Common myeloid progenitor, CD34-positive (primary cell): Measurements from ENCODE around the gene CDC42BPA.

ENCODE experiments used
- CTCF ChIA-PET: fragments of 350-600 bp; sonication (Branson Sonifier 250); formaldehyde crosslinking; loops from one replicate; lab custom pipeline; 2021; ENCODE audit warnings: antibody characterized with exemption; lab: Charles Lee
- POLR2A ChIA-PET: fragments of 350-600 bp; sonication (Branson Sonifier 250); formaldehyde crosslinking; loops from one replicate; lab custom pipeline; 2021; ENCODE audit warnings: antibody characterized with exemption; lab: Charles Lee
- DNase-seq, 3 donors: peaks; one replicate each; pipeline versions ENCODE4 v3.0.0 to v3.0.0-alpha.2; 2013
- H3K27ac ChIP-seq, 2 experiments: 1 replicate in 1 of 2; 2 replicates in 1 of 2; pipeline ENCODE4 v1.7.0; 2013; ENCODE audit warnings: inconsistent platforms in 2 of 2, low read length in 2 of 2, mild to moderate bottlenecking in 2 of 2, low read depth in 1 of 2, moderate library complexity in 1 of 2; ENCODE audit not compliant: severe bottlenecking in 2 of 2, insufficient read depth in 1 of 2, poor library complexity in 1 of 2
- H3K27me3 ChIP-seq, 5 experiments: replicated peaks in 2 of 5; 1 replicate in 3 of 5; 2 replicates in 2 of 5; pipeline versions ENCODE4 v1.6.1 to v1.7.0; 2013; ENCODE audit warnings: low read length in 4 of 5, mild to moderate bottlenecking in 2 of 5, moderate library complexity in 2 of 5, inconsistent platforms in 1 of 5; ENCODE audit not compliant: insufficient read depth in 5 of 5, control insufficient read depth in 4 of 5
- H3K36me3 ChIP-seq, 4 experiments: 1 replicate in 2 of 4; 2 replicates in 2 of 4; pipeline versions ENCODE4 v1.6.1 to v1.7.0; 2013; ENCODE audit warnings: low read length in 3 of 4, control low read depth in 1 of 4, mild to moderate bottlenecking in 1 of 4; ENCODE audit not compliant: control insufficient read depth in 4 of 4, insufficient read depth in 4 of 4
- H3K4me1 ChIP-seq, 4 experiments: 1 replicate in 3 of 4; 2 replicates in 1 of 4; pipeline versions ENCODE4 v1.6.1 to v1.7.1; 2013; ENCODE audit warnings: low read length in 3 of 4, mild to moderate bottlenecking in 3 of 4, control low read depth in 1 of 4, inconsistent platforms in 1 of 4, moderate library complexity in 1 of 4; ENCODE audit not compliant: control insufficient read depth in 4 of 4, insufficient read depth in 4 of 4; ENCODE audit errors: control extremely low read depth in 1 of 4
- H3K4me3 ChIP-seq, 7 experiments: 1 replicate in 4 of 7; 2 replicates in 3 of 7; pipeline versions ENCODE4 v1.5.1 to v1.7.0; 2013; ENCODE audit warnings: mild to moderate bottlenecking in 7 of 7, low read length in 6 of 7, moderate library complexity in 6 of 7, inconsistent platforms in 2 of 7, low read depth in 2 of 7, control low read depth in 1 of 7; ENCODE audit not compliant: insufficient read depth in 4 of 7, control insufficient read depth in 1 of 7; ENCODE audit errors: extremely low read depth in 1 of 7
- H3K9me3 ChIP-seq, 5 experiments: 1 replicate in 4 of 5; 2 replicates in 1 of 5; pipeline versions ENCODE4 v1.6.1 to v1.7.1; 2013; ENCODE audit warnings: low read length in 4 of 5, mild to moderate bottlenecking in 2 of 5, inconsistent platforms in 1 of 5, low read depth in 1 of 5, moderate library complexity in 1 of 5; ENCODE audit not compliant: control insufficient read depth in 4 of 5, insufficient read depth in 2 of 5; ENCODE audit errors: control extremely low read depth in 1 of 5
- WGBS: methylation state at CpG from one replicate; pipeline ENCODE4 v1.1.5; 2013; ENCODE audit not compliant: insufficient coverage; 5-methylcytosine and 5-hydroxymethylcytosine counted together

CDC42BPA gene

DNA sequence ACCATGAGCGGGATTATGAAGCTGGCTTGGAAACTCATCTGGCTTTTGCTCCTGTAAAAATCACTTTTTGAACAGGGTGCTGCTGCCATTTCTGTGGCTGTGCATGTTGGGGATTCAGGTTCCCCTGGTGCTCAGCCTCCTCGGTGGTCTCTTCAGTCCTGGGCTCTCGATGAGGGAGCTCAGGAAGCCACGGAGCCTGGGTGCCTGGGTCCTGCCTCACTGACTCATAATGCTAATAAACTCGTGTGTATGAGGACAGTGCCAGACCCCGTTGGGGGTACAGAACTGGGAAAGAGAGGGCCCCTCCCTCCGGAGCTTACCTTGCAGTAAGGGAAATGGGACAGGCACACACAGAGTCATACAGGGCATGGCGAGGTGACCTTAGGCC is 372.4 kb downstream of the CDC42BPA start:
- no peak for DNase-seq
- Histone ChIP-seq H3K27me3 (no peaks in the 10 kb centered on the region), H3K9me3 (peaks cover 0 to 2% (median 0%) of the 10 kb centered on the region in 5 experiments), H3K36me3 (peaks cover 0 to 12% (median 4%) of the 10 kb centered on the region in 4 experiments), H3K27ac (peak overlapping the region in 1 of 2 experiments; percentile 50), H3K4me1 (peaks cover 0 to 52% (median 25%) of the 10 kb centered on the region in 4 experiments), H3K4me3 (no peak overlapping the region)
- ChIA-PET CTCF (interaction anchor here (1.3 kb wide), 1 partner anchor 33 kb away, joined by 4 read pairs; no protein-coding TSS in a partner anchor), POLR2A (no interaction called here)
- WGBS = 92% methylated on average over 8 of the region's 8 CpGs

DNA sequence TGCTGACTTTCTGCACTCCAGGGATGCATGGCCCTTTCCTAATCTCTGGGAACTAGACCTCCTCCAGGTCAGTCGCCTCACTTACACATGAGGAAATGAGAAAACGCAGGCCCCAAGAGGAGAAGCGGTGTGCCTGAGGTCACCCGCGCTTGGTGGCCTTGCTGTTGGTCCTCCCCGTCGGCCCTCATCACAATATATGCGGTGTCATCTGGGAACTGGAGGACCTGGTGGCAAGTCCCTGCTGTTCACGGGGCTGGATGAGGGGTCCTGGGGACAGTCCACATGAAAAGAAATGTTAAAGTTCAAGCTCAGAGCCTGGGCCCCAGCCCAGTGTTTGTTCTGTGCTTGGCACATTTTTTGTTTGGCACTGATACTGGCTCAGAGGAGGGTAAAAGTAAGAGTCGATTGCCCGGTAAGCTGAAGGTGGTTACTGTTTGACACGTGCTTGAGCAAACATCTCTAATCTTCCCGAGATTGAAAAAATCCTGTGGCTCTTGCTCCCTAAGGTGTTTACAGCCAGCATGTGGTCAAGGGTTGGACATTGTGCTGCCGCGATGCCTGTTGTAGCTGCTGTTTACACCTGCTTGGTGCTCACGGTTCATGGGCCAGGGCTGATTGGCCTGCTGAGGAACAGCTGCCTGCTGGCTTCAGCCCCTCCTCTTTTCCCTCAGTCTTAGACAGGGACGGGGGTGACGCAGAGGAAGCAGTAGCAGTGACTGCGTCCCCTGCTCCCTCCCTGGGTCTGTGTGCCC is 373.0 kb downstream of the CDC42BPA start:
- no peak overlapping the region for H3K4me3 ChIP-seq
- ChIA-PET CTCF (no interaction called here), POLR2A (no interaction called here)
- no peak for DNase-seq
- peaks cover 0 to 57% (median 31%) of the 10 kb centered on the region in 4 experiments for H3K4me1 ChIP-seq
- H3K27ac ChIP-seq = peak overlapping the region in 1 of 2 experiments; percentile 50
- no peaks in the 10 kb centered on the region for H3K27me3 ChIP-seq
- 77% methylated on average over 16 of the region's 19 CpGs for WGBS
- H3K36me3 ChIP-seq = peaks cover 0 to 12% (median 4%) of the 10 kb centered on the region in 4 experiments
- peaks cover 0 to 2% (median 0%) of the 10 kb centered on the region in 5 experiments for H3K9me3 ChIP-seq

DNA sequence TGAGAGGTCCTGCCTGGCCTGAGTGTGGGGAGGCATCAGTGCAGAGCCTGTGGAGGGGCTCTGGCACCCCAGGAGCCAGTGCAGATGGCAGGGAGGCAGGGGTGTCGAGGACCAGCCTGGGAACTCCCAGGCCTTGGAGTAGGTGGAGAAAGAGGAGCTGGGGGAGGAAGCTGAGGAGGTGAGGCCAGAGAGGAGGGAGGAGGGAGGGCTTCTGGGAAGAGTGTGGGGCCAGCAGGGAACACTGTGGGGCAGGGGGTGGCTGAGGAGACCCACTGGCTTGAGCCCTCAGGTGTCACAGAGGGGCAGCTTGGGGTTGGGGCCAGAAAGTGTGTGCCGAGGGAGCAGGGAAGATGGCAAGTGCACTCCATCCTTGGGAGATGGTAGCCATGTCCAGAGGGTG is 374.4 kb downstream of the CDC42BPA start:
- H3K27me3 ChIP-seq = no peaks in the 10 kb centered on the region
- peaks cover 0 to 2% (median 0%) of the 10 kb centered on the region in 5 experiments for H3K9me3 ChIP-seq
- 94% methylated on average over 2 of the region's 2 CpGs for WGBS
- ChIA-PET POLR2A (no interaction called here), CTCF (interaction anchor here (1.4 kb wide), 1 partner anchor 31 kb away, joined by 3 read pairs; no protein-coding TSS in a partner anchor)
- H3K27ac ChIP-seq = peak overlapping the region in 1 of 2 experiments; percentile 43
- DNase-seq = no peak
- H3K4me3 ChIP-seq = no peak overlapping the region
- peaks cover 2 to 65% (median 38%) of the 10 kb centered on the region in 4 experiments for H3K4me1 ChIP-seq
- H3K36me3 ChIP-seq = peaks cover 0 to 9% (median 4%) of the 10 kb centered on the region in 4 experiments

DNA sequence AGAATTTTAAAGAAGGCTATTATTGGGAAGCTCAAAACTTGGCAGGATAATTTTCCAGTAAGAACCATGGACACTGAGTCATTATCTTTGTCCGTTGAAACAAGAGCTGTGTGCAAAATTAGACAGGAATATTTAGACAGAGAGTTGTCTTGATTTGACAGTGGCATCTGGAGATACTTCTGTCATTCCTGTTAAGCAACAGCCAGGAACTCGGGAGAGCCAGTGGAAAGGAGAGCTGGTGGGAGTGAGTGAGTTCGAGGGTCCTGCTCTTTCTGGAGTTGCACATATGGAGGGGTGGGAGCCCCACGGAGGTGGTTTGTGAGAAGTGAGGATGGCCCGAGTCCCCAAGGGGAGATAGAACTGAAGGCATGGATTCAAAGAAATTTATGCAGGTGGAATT is 375.1 kb downstream of the CDC42BPA start:
- H3K4me1 ChIP-seq = peaks cover 10 to 73% (median 44%) of the 10 kb centered on the region in 4 experiments
- ChIA-PET POLR2A (no interaction called here), CTCF (interaction anchor here (1.3 to 1.4 kb wide), 2 partner anchors 31 to 310 kb away, joined by 3 read pairs; no protein-coding TSS in a partner anchor)
- H3K4me3 ChIP-seq = peak overlapping the region in 1 of 7 experiments; percentile 13
- peaks cover 0 to 2% (median 0%) of the 10 kb centered on the region in 5 experiments for H3K9me3 ChIP-seq
- H3K27ac ChIP-seq = peak overlapping the region in 1 of 2 experiments; percentile 43
- H3K36me3 ChIP-seq = peaks cover 0 to 5% (median 2%) of the 10 kb centered on the region in 4 experiments
- WGBS = 94% methylated on average over 5 of the region's 5 CpGs
- DNase-seq = no peak
- no peaks in the 10 kb centered on the region for H3K27me3 ChIP-seq

DNA sequence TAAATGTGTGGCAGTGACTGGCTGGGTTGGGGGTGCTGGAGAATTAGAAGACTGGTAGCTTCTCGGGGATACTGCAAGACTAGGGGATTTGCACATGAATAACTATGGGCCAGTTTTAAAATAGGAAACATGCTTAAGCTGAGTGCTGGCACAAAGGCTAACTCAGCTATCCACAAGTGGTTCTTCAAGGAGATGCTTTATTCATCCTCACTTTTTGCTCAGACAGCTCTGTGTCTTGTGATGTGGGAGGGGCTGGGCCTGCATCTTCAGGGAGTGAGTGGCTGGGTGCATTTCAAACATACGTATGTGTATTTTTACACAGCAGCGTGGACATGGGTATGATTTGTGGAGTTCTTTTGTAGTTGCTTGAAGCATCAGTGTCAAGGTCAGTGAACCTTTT is 375.9 kb downstream of the CDC42BPA start:
- no peaks in the 10 kb centered on the region for H3K9me3 ChIP-seq
- no peaks in the 10 kb centered on the region for H3K27me3 ChIP-seq
- H3K27ac ChIP-seq = no peak overlapping the region
- peaks cover 0 to 5% (median 2%) of the 10 kb centered on the region in 4 experiments for H3K36me3 ChIP-seq
- peak overlapping the region in 1 of 7 experiments; percentile 37 for H3K4me3 ChIP-seq
- ChIA-PET POLR2A (no interaction called here), CTCF (interaction anchor here (1.3 to 1.4 kb wide), 2 partner anchors 30 to 309 kb away, joined by 3 read pairs; no protein-coding TSS in a partner anchor)
- H3K4me1 ChIP-seq = peaks cover 14 to 81% (median 50%) of the 10 kb centered on the region in 4 experiments
- WGBS = no CpG with 5 or more reads among the region's 3 CpGs
- no peak for DNase-seq

DNA sequence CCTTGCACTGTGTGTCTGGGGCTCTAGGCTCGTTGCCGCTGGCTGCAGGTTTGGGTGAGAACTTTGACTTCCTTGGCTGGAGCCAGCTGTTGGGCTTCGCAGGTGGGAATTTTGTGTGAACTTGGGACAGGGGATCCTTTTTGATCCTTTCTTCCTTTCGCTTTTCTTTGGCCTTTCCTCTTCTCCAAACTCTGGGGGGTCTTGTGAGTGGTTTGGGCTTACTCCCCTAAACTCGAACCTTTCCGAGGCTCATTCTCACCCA is 377.6 kb downstream of the CDC42BPA start:
- H3K27ac ChIP-seq = peak overlapping the region; percentile 52 to 96

More for the DNA sequence above, 377.6 kb downstream of the CDC42BPA start:
- POLR2A ChIA-PET = no interaction called here
- Histone ChIP-seq H3K27me3 (no peaks in the 10 kb centered on the region), H3K9me3 (peaks cover 0 to under 1% (median 0%) of the 10 kb centered on the region in 5 experiments), H3K36me3 (peaks cover 0 to 5% (median 2%) of the 10 kb centered on the region in 4 experiments), H3K4me1 (peaks cover 14 to 84% (median 50%) of the 10 kb centered on the region in 4 experiments), H3K4me3 (peak overlapping the region; percentile 47 to 83 (median 72))
- CTCF ChIA-PET = interaction anchor here (1.2 kb wide), 1 partner anchor 14 kb away, joined by 3 read pairs; no protein-coding TSS in a partner anchor
- DNase-seq = no peak
- WGBS = 0% methylated on average over 3 of the region's 6 CpGs
